GM19193 (cell line): Measurements from ENCODE around the gene UGT1A10.

Source experiments
- POLR2A ChIP-seq: IDR thresholded peaks from 4 replicates; pipeline ENCODE4 v1.6.1; 2011; ENCODE audit not compliant: insufficient read depth, insufficient read length; ENCODE audit errors: extremely low read depth

Gene UGT1A10

DNA sequence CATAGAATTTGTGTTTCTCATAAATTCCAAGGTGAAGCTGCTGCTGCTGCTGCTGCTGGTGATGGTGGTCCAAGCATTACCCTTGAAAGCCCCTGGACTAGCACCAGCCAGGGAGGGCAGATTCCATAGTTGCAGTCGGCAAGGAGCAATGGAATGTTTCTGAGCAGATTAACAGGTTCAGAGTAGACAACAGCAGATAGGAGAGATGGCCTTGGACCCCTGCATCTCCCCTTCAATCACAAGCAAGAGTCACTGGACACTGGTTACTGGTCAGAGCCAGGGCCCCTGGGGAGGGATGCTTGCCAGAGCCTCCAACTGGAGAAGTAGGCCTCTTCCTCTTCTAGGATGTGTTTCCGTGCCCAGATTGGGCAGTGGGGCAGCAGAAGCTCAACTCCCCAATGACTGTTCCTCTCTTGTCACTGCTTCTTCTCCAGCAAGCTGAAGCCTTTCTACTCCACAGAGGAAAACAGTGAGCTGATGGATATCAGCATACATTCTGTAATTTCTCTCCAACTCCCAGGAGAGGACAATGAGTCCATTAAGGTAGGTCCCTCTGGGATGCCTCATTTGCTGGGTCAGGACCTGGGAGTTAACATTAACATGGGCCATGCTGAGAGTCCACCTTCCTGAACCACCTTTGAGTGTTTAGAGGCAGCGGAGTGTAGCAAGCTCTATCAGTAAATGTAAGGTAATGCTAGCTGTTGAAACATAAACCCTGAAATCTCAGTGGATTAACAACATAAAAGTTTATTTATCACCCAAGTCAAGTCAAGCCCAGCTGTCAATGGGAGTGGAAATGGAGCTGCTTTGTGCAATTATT, 177.2 kb downstream of the UGT1A10 start:
- TF ChIP-seq POLR2A = no peak

DNA sequence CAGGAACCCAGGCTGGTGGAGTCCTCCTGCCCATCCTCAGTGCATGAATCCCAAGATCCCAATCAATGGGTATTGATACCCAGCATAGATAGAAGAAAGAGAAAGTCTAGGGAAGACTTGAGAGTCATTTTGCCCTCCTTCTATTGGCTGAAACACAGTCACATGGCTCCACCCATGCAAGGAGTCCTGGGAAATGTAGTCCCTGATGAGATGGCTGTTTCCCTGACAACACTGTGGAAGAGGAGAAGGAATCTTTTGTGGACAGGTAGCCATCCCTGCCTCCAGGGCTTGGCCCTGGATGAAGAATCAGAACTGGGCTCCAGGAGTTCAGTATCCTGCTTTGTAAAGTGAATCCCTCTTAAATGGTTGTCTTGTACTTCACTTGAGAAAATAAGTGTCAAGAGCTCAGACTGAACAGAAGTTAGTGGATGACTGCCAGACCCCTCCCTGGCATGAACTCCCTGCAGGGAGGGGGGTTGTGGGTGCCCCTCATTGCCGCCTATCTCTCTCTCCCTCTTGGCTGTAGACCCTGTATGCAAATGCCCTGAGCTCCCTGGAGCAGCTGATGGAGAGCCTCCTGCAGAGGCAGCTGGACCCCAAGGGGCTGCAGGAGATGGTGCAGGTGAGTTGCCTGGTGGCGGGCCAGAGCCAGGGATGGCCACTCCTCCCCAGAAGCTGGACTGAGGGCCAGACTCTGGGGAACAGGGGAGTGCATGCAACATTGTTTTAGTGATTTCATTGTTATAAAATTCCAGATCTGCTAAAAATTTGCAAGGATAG, 178.0 kb downstream of the UGT1A10 start:
- TF ChIP-seq POLR2A = no peak

DNA sequence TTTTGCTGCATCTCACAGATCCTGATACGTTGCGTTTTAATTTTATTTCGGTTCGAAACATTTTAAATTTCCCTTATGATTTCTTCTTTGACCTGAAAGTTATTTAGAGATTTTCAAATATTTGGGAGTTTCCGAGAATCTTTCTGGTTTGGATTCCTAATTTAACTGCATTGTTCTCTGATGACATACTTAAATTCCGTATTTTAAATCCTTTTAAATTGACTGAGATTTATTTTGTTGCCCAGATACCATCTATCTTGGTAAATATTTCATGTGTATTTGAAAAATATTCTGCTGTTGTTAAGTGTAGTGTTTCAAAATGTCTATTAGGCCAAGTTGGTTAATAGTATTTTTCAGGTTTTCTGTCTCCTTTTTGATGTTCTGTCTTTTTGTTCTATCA, 179.6 kb downstream of the UGT1A10 start:
- no peak for TF ChIP-seq POLR2A

DNA sequence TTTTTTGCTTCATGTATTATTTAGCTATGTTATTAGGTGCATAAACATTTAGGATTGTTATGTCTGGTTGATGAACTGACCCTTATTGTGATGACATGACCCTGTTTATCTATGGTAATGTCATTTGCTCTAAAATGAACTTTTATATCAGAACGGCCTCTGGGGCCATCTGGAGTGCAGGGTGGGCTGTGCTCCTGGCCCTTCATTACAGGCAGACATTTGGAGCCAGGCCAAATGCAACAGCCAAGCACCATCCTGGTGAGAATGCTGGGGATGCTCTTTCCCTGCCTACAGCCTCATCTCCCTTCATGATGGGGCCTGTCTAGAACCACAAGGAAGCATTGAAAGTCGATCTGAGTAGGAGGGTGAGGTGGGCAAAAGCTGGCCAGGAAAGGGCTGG, 180.1 kb downstream of the UGT1A10 start:
- no peak for TF ChIP-seq POLR2A

DNA sequence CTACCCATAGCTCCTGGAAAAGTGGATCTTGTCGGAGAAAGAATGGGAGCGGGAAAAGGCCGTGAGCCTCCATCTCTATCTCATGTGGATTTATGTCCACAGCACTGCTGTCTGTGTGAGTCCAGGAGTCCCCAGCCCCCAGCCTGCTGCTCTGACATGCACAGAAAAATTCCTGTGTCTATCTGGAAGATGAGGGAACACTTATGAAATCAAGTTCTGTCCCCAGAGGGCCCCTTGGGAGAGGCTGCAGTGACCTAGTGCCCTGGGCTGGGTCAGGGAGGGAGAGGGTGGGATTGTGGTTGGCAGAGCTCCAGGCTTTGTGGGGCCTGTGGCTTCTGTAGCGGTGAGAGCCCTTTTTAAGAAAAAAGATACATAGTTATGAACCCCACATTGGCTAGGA, 180.5 kb downstream of the UGT1A10 start:
- TF ChIP-seq POLR2A = no peak

DNA sequence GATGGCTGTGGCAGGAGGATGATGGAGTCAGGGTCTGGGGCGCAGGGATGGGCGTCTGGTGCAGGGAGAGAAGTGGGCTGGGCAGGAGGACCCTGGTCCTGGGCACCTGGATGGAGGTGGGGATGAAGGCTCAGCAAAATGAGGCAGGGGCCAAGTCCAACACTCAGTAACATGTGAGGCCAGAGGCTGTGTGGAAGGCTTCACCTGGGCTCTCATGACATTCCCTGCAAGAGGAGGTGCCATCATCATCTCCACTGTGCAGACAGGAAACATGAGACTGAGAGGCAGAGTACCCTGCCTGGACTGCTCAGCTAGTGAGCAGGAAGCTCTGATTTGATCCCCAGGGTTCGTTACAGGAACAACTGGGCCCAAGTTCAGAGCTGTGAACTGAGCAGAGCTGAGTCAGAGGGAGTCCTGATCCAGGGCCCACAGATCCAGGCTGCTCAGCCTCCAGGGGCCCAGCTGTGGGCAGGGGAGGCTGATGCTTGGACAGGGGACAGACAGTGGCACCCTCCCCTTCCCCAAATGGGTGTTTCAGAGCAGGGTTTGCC, 181.2 kb downstream of the UGT1A10 start:
- TF ChIP-seq POLR2A = no peak

DNA sequence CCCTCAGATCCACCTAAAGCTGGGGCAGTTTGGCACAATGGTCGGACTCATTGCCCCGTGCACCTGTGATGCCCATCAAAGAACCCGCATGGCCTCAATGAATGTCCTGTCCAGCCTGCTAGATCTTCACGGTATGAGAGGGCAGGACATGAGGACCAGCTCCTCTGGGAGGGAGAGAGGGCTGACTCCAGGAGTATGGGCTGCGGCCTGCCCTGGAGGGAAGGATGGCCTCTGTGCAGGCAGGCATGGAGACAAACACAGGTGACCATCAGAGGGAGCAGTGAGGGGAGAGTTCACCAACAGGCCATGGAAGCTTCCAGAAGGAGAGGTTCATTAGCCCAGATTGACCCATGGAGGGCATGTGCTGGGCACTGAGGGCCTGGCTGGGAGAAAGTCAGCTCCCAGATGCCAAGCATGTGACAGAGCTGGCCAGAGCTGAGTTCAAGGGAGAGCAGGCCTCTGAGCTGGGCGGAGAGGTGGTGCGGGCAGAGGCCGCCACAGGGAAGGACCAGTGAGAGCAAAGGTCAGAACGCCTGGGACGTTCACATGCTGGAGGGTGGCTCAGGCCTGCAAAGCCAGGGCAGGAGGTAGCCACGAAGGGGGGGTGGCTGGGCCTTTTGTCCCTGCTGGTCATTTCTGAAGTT, 181.9 kb downstream of the UGT1A10 start:
- TF ChIP-seq POLR2A = no peak

DNA sequence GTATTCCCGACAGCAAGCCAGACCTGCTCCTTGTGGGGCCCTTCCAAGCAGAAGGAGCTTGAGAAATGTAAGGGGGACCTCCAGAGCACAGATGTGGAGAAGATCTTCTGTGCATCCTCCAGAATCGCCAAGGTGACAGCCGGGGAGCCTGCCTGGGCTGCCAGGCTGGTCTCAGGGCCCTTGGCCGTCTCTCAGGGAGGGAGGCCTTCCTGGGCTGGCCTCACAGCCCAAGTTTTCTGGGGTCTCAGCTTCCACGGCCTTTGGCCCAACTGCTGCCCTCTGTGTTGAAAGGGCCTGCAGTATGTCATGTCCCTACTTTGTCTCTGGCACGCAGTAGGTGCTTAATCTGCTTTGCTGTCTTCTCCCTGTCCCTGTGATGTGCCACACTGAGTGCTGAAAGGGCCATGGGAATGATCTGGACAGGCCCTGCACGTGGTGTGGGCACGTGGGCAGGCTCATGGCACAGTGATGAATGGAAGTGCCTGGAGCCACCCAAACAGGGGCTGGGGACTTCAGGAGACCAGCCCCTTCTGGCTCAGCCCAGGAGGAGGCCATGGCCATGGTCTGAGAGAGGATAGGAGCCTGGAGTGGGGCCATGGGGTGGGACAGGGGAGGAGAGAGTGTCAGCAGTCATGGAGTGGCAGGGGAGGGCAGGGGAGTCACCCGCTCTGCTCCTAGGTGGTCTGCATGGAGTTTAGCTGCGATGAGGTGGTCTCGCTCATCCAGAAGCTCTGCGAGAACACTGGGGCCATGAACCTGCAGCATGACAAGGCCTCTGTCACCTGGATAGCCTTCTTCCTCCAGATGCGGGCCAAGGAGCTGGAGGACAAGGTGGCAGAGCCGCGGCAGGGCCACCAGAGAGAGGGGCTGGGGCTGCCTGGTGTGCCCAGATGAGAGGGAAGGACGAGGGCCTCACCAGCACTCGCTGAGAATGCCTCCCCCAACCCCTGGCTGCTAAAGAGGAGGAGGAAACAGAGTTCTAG, 182.7 kb downstream of the UGT1A10 start:
- no peak for TF ChIP-seq POLR2A

DNA sequence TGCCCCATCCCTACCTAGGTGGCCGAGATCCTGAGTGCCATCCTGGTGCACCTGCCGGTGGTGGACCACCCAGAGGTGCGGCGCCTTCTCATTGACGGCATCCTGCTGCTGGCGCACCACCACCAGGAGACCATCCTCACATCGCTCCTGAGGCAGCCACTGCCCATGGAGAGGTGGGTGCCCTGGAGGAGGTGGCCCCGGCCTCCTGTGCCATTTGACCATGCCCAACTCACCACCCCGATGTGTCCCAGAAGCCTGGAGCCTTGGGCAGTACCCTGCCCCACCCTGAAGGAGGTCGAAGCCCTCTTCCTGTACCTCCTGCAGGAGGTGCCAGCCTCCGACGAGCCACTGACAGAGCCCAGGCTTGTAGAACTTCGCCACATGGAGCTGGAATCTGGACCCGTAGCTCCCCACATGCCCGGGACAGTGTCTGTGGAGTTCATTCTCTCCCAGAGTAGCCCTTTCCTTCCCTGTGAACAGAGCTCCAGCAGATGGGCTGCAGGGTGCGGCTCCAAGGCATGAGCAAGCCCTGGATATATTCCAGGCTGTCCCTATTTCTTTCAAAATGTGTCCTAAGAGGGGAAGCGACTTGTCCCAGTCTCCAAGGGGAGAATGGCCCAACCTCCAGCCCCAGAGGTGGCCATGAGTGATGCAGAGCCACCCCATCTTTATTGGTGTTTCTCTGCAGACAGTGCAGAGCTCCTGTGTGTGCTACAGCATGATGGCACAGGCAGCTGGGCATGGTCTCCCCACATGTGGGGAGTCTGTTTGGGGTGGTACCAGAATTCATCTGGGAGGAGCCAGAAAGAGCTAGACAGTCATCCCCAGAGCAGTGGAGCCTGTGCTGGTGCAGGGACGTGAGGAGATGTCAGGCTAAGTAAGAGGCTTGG, 183.9 kb downstream of the UGT1A10 start:
- TF ChIP-seq POLR2A = no peak

DNA sequence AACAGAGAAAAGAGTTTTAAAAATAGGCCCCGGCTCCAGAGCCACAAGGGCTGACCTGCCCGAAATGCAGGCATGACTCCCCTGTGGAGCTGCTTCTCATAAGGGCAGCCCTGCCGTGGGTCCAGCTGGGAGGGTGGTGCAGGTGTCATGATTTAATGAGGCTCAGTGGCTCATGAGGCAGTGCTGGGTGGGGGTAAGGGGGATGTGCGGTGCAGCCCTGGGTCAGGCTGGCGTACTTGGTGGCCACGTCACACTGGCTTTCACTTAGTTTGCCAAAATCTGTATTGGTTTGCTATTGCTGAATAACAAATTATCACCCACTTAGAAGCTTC, 184.5 kb downstream of the UGT1A10 start:
- TF ChIP-seq POLR2A = no peak

DNA sequence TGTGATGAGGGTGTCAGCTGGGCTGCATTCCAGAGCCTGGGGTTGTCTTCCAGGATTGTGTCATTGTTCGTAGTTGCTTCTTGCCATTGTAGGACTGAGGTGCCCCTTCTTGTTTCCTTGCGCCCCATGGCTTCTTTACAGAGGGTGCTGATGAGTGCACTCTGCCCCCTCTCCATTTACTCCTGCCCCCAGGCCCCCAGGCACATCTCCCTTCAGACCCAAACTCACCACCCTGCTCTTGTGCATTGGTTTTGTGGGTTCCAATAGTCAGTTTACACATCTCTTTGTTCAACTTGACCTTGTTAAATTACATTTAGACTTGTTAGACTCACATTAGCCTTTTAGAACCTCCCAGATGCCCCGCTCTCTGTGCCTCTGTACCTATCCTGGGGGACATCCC, 184.9 kb downstream of the UGT1A10 start:
- no peak for TF ChIP-seq POLR2A

DNA sequence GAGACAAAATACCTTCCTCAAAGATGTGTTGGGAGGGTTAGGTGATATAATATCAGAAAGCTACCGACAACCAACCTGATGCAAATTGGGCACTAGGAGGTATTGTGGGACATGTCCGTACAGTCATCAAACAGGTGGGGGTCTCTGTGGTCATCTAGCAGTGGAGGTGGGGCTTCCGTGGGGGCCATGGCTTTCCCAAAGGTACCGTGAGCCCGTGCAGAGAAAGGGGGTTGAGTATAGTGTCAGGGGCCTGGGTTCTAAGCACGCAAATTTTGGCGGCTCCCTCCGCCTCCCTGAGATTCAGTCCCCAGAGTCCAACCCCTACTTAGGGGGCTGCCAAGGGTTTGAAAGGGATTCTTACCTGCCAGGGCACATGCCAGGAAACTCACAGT, 185.5 kb downstream of the UGT1A10 start:
- TF ChIP-seq POLR2A = no peak

DNA sequence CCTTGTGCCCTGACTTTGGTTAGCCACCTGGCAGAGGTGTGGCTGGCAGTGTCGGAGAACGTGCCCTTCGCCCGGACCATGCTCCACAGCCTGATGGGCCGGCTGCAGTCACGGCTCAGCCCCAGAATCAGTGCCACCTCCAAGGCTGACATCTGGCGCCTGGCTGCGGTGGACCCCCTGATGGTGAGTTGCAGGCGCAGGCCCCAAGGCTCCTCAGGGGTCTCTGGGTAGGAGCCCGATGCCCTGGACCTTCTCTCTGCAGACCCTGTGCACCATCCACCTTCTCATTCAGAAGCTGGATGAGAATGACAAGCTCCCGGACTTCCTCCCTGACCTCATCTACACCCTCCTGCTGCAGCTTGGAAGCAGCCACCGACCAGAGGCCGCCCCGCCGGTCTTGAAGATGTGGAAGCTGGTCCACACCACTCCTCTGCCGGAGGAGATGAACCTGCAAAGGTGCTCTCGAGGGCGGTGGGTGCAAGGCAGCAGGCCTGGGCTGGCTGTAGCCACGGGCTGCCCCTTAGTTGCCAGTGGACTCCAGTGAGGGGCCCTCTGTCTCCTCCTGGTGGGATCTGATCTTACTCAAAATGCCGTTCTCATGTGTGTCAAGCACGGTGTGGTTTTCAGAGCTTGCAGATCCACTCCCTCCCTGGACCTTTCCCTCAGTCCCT, 186.0 kb downstream of the UGT1A10 start:
- TF ChIP-seq POLR2A = no peak
